Karpas-422 (cell line): Measurements from ENCODE around the gene KCNH6. TPM values are rescaled to one million over a fixed set of nuclear protein-coding genes. Genes with fewer than 3 reads are reported as not detected.

Experiments used
- DNase-seq: peaks from one replicate; pipeline ENCODE4 v3.0.0-alpha.2; 2015
- H2AFZ ChIP-seq: fragments of 200-600 bp; sonication (generic); 2 replicates; pipeline ENCODE4 v1.6.1; 2014; ENCODE audit warnings: antibody characterized with exemption, low read length, mixed read lengths
- H3K27ac ChIP-seq: fragments of 200-600 bp; sonication (generic); 2 replicates; pipeline ENCODE4 v1.5.1; 2014; ENCODE audit warnings: mild to moderate bottlenecking, low read length, moderate library complexity
- H3K27me3 ChIP-seq: fragments of 200-600 bp; sonication (generic); 2 replicates; pipeline ENCODE4 v1.6.1; 2014; ENCODE audit warnings: low read length, mixed read lengths
- H3K36me3 ChIP-seq: fragments of 200-600 bp; sonication (generic); 2 replicates; pipeline ENCODE4 v1.6.1; 2014; ENCODE audit warnings: low read length, mixed read lengths; ENCODE audit not compliant: insufficient read depth
- H3K4me1 ChIP-seq: fragments of 200-600 bp; sonication (generic); 2 replicates; pipeline ENCODE4 v1.6.1; 2014; ENCODE audit warnings: mild to moderate bottlenecking, low read length, mixed read lengths
- H3K4me2 ChIP-seq: fragments of 200-600 bp; sonication (generic); 2 replicates; pipeline ENCODE4 v1.6.1; 2014; ENCODE audit warnings: low read length, low read depth, mild to moderate bottlenecking; ENCODE audit not compliant: poor library complexity, severe bottlenecking
- H3K4me3 ChIP-seq: fragments of 200-600 bp; sonication (generic); 2 replicates; pipeline ENCODE4 v1.5.1; 2014; ENCODE audit warnings: mild to moderate bottlenecking, antibody characterized with exemption, low read length, mixed read lengths
- H3K79me2 ChIP-seq: fragments of 200-600 bp; sonication (generic); 2 replicates; pipeline ENCODE4 v1.6.1; 2014; ENCODE audit warnings: mild to moderate bottlenecking, low read length, mixed read lengths
- H3K9ac ChIP-seq: fragments of 200-600 bp; sonication (generic); 2 replicates; pipeline ENCODE4 v1.6.0; 2014; ENCODE audit warnings: low read length
- H3K9me2 ChIP-seq: fragments of 200-600 bp; sonication (generic), shearing (Covaris generic); replicated peaks from 2 replicates; pipeline ENCODE4 v1.6.0; 2014; ENCODE audit warnings: mild to moderate bottlenecking, low read length, moderate library complexity; ENCODE audit not compliant: insufficient read depth
- H3K9me3 ChIP-seq: fragments of 300-700, 200-600 bp; sonication (generic); 2 replicates; pipeline ENCODE4 v1.6.1; 2014; ENCODE audit warnings: low read length, mixed read lengths
- H4K20me1 ChIP-seq: fragments of 200-600 bp; sonication (generic); 2 replicates; pipeline ENCODE4 v1.6.1; 2014; ENCODE audit warnings: mild to moderate bottlenecking, antibody characterized with exemption, low read length, low read depth; ENCODE audit not compliant: insufficient read depth
- total RNA-seq: library from RNA; depleted of rRNA; stranded (reverse); fragments of >200 nt; shearing (Covaris generic); gene quantifications from 2 replicates; pipeline ENCODE4 v1.2.3, GENCODE V29; 2014; ENCODE audit warnings: low replicate concordance

The KCNH6 gene
- total RNA-seq, 1 experiment from 2014 or later: not detected

DNA sequence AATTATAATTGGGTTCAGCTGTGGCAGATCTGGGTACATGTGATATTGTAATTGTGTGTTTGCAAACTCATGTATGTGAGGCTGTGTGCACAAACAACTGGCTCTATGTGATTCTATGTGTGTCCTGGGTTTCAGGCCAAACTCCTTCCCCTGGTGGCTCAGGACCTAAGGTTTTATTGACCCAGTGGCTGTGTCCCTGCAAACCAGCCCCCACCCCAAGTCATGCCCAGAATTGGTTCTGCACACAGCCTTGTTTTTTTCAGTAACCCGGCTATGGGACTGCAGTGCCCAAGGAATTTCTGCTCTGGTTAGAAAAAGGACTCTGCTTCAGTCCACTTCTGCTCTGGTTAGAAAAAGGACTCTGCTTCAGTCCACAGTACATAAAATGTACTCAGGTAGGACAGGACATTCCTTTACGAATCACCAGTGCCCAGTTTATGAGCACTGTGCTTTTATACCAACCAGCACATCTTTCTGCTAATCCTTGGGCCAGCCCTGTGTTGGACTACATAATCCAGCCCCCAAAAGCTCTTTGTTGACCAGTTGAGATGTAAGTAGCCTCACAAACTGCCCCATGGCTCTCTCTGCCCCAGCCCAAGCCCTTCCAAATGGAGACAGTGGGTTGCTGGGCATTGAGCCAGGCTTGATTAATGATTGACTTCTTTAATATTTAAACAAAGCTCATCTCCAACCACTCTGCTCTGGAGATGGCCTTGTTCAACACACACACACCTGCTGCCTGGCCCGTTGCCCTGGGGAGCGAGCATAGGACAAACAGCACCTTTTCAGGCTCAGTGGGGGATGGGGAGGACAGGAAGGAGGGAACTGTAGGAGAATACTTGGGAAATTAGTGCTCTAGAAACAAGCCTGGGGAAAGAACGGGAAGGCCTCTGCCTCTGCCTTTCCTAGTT is 2.9 kb upstream of the KCNH6 start:
- H3K27me3 ChIP-seq: no peaks in the 10 kb centered on the region
- H3K9me3 ChIP-seq: no peaks in the 10 kb centered on the region
- no peak overlapping the region for H2AFZ ChIP-seq
- H3K4me3 ChIP-seq: no peak overlapping the region
- H3K36me3 ChIP-seq: no peaks in the 10 kb centered on the region
- no peaks in the 10 kb centered on the region for H4K20me1 ChIP-seq
- no peak for DNase-seq
- H3K4me1 ChIP-seq: peaks cover 57% of the 10 kb centered on the region
- H3K9me2 ChIP-seq: no peaks in the 10 kb centered on the region
- no peak overlapping the region; the same call in 1 of the 2 replicates for H3K9ac ChIP-seq
- H3K27ac ChIP-seq: no peak overlapping the region
- H3K4me2 ChIP-seq: no peak overlapping the region
- H3K79me2 ChIP-seq: no peaks in the 10 kb centered on the region

DNA sequence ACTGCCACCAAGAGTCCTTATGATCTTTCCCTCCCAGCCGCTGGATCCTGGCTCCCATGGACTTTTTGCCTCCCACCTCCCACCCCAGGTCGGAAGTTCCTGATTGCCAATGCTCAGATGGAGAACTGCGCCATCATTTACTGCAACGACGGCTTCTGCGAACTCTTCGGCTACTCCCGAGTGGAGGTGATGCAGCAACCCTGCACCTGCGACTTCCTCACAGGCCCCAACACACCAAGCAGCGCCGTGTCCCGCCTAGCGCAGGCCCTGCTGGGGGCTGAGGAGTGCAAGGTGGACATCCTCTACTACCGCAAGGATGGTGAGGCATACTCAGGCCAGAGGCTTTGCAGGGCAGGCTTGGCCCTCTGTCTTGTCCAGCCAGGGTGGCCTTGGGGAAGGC is 893 bp downstream of the KCNH6 start:
- Histone ChIP-seq H2AFZ (no peak overlapping the region), H3K9ac (no peak overlapping the region), H3K27me3 (no peaks in the 10 kb centered on the region), H3K9me2 (no peaks in the 10 kb centered on the region), H3K4me2 (no peak overlapping the region), H3K4me1 (peaks cover 33% of the 10 kb centered on the region), H4K20me1 (no peaks in the 10 kb centered on the region), H3K9me3 (no peaks in the 10 kb centered on the region), H3K27ac (no peak overlapping the region), H3K4me3 (no peak overlapping the region), H3K36me3 (no peaks in the 10 kb centered on the region), H3K79me2 (no peaks in the 10 kb centered on the region)
- DNase-seq: no peak

DNA sequence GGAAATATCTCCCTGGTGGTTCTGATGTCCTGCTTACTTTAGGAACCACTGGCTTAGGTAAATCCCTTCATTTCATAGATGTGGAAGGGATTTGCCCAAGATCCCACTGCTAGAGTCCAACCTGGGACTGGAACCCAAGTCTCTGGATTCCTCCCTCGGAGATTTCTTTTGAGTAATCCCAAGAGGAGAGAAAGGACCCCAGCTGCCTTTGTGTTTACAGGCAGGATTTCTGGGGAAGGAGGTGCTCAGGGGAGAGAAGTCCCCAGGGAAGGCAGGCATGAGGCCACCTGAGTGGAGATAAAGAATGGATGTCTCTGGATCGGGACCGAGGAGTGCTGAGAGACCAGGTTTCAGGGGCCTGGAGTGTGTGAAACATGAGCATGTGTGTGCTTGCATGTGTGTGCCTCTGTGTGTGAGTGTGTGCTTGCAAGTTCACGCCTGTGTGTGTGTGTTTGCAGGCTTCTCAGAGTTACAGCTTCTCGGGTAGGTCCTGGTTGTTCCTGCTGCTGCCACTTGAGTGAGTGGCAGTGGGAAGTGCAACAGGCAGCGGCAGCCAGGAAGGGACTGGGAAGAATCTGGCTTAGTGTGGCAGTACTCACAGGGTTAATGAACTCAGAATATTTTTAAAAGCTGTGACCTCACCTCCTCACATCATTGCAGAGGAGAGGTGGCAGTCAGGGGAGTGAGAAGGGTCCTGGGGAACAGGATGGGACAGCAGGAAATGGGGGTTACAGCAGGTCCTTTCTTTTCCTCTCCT is 2.2 kb downstream of the KCNH6 start:
- no peak overlapping the region for H3K4me2 ChIP-seq
- no peak overlapping the region for H3K9ac ChIP-seq
- no peaks in the 10 kb centered on the region for H3K9me3 ChIP-seq
- DNase-seq: no peak
- no peaks in the 10 kb centered on the region for H3K79me2 ChIP-seq
- no peaks in the 10 kb centered on the region for H3K36me3 ChIP-seq
- no peaks in the 10 kb centered on the region for H3K9me2 ChIP-seq
- H2AFZ ChIP-seq: no peak overlapping the region
- no peak overlapping the region for H3K27ac ChIP-seq
- no peak overlapping the region for H3K4me3 ChIP-seq
- no peaks in the 10 kb centered on the region for H4K20me1 ChIP-seq
- H3K27me3 ChIP-seq: no peaks in the 10 kb centered on the region
- H3K4me1 ChIP-seq: peaks cover 20% of the 10 kb centered on the region

DNA sequence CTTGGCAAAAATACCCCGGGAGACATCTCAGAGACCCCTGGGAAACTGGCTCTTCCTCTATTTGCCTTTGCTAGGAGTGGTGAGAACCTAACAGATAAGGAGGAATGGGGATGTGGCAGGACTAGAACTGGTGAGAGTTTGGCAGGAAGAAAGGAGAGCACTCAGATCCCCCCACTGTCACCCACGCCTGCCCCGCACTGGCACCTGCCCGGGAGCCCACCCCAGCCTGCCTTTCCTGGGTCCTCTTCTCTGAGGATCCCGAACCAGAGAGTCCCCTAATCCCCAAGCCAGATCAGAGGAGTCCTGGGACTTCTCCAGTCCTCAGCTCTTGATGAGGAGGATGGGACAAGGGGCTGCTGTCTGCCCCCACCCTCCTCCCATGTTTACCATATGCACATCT is 3.7 kb downstream of the KCNH6 start:
- no peaks in the 10 kb centered on the region for H3K36me3 ChIP-seq
- DNase-seq: no peak
- no peaks in the 10 kb centered on the region for H3K27me3 ChIP-seq
- H3K9me2 ChIP-seq: no peaks in the 10 kb centered on the region
- H3K9me3 ChIP-seq: no peaks in the 10 kb centered on the region
- peaks cover 28% of the 10 kb centered on the region for H3K4me1 ChIP-seq
- no peak overlapping the region for H3K9ac ChIP-seq
- H3K4me2 ChIP-seq: no peak overlapping the region
- H3K27ac ChIP-seq: no peak overlapping the region
- no peak overlapping the region for H2AFZ ChIP-seq
- no peaks in the 10 kb centered on the region for H4K20me1 ChIP-seq
- no peaks in the 10 kb centered on the region for H3K79me2 ChIP-seq
- H3K4me3 ChIP-seq: no peak overlapping the region

DNA sequence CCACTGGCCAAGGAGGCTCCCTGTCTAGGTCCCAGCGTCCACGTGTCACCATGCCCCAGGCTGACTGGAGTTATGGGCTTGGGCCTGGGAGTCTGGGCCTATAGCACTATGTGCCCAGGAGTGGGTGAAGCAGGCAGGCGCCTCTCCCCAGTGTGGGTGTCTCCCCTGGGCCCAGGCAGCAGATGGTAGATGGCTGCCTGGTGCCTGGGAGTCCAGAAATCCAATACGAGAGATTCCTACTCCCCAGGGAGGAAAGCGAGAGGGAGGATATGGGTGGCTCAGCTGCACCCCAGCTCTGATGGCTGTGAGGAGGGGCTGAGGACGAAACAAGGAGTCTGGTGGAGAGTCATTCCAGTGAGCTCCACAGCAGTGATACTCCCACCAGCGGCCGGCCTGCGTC is 5.0 kb downstream of the KCNH6 start:
- Histone ChIP-seq H3K4me1 (peaks cover 37% of the 10 kb centered on the region), H3K36me3 (no peaks in the 10 kb centered on the region), H4K20me1 (no peaks in the 10 kb centered on the region), H3K9me2 (no peaks in the 10 kb centered on the region), H3K9me3 (no peaks in the 10 kb centered on the region), H3K9ac (no peak overlapping the region), H3K4me2 (no peak overlapping the region), H2AFZ (no peak overlapping the region), H3K27ac (no peak overlapping the region), H3K4me3 (no peak overlapping the region), H3K27me3 (no peaks in the 10 kb centered on the region), H3K79me2 (no peaks in the 10 kb centered on the region)
- DNase-seq: no peak

DNA sequence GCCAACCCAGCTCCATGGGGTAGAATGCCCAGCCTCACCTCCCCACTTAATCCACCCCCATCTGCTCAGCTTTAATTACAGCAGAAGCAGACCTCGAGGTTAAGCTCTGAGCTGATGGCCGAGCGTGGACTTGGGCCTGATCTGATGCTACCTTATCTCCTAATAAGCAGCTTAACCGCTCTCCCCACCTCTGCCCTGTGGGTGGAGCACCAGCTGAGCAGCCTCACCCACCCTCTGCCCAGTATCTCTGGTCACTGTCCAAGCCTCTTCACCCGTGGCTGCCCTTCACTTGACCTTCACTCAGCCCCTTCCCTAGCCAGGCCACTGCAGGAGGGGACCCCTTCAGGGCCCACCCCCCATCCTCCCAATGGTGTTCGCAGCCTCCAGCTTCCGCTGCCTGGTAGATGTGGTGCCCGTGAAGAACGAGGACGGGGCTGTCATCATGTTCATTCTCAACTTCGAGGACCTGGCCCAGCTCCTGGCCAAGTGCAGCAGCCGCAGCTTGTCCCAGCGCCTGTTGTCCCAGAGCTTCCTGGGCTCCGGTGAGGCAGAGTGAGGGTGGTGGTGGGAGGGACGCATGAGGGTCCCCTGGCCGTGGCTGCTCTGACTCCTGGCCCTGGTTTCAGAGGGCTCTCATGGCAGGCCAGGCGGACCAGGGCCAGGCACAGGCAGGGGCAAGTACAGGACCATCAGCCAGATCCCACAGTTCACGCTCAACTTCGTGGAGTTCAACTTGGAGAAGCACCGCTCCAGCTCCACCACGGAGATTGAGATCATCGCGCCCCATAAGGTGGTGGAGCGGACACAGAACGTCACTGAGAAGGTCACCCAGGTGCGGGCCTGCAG is 6.8 kb downstream of the KCNH6 start:
- no peak overlapping the region for H2AFZ ChIP-seq
- no peak overlapping the region for H3K27ac ChIP-seq
- H3K27me3 ChIP-seq: no peaks in the 10 kb centered on the region
- no peaks in the 10 kb centered on the region for H3K9me3 ChIP-seq
- no peaks in the 10 kb centered on the region for H3K36me3 ChIP-seq
- H3K79me2 ChIP-seq: no peaks in the 10 kb centered on the region
- no peak overlapping the region for H3K9ac ChIP-seq
- DNase-seq: peak; percentile 48
- H3K4me3 ChIP-seq: no peak overlapping the region
- no peaks in the 10 kb centered on the region for H4K20me1 ChIP-seq
- no peak overlapping the region for H3K4me2 ChIP-seq
- no peaks in the 10 kb centered on the region for H3K9me2 ChIP-seq
- H3K4me1 ChIP-seq: peaks cover 37% of the 10 kb centered on the region

DNA sequence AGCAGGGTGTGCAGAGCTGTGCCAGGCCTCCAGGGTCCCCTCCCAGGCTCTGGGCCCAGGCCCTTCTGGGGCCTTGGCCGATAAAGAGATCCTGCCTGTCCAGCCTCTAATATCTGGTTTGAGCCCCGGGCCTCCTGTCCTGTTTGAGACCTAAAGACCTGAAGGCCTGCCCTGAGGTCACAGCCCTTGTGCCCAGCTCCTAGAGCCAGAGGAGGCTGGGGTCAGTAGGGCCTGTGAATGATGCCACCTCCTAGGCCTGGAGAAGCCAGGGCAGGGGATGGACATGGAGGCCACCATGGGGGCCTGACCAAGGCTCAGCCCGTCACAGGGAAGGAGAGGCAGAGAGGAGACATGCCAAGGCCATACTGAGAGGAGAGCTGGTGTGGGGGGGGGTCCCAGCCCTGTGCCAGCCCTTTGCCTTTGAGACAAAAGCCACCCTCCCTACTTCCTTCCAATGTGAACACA is 7.4 kb downstream of the KCNH6 start:
- H4K20me1 ChIP-seq: no peaks in the 10 kb centered on the region
- no peak overlapping the region; the same call in 1 of the 2 replicates for H3K27ac ChIP-seq
- H3K9ac ChIP-seq: peak overlapping the region; percentile 28; the same call in 1 of the 2 replicates
- H3K4me3 ChIP-seq: no peak overlapping the region
- H3K36me3 ChIP-seq: no peaks in the 10 kb centered on the region
- peak overlapping the region; percentile 31 for H3K4me2 ChIP-seq
- no peaks in the 10 kb centered on the region for H3K79me2 ChIP-seq
- no peaks in the 10 kb centered on the region for H3K9me3 ChIP-seq
- DNase-seq: no peak
- no peak overlapping the region for H2AFZ ChIP-seq
- no peaks in the 10 kb centered on the region for H3K27me3 ChIP-seq
- no peaks in the 10 kb centered on the region for H3K9me2 ChIP-seq
- H3K4me1 ChIP-seq: peaks cover 37% of the 10 kb centered on the region
